KOPT-K1 (cell line): Measurements from ENCODE around the gene FAM229A.

Source experiments
- H3K27ac ChIP-seq: fragments of 200-600 bp; sonication (generic); 2 replicates; pipeline ENCODE4 v1.5.1; 2016; ENCODE audit warnings: antibody characterized with exemption, mild to moderate bottlenecking, low read depth, low read length; ENCODE audit not compliant: poor library complexity, severe bottlenecking
- H3K36me3 ChIP-seq: fragments of 200-600 bp; sonication (generic); 2 replicates; pipeline ENCODE4 v1.5.1; 2017; ENCODE audit warnings: antibody characterized with exemption, mild to moderate bottlenecking, low read length, moderate library complexity; ENCODE audit not compliant: insufficient read depth
- H3K9me3 ChIP-seq: fragments of 200-600 bp; sonication (generic); 2 replicates; pipeline ENCODE4 v1.5.1; 2017; ENCODE audit warnings: antibody characterized with exemption, low read length, mild to moderate bottlenecking; ENCODE audit not compliant: insufficient read depth, poor library complexity, severe bottlenecking

FAM229A gene

GRCh38 chr1:32390904-32391870 lies 28.9 kb upstream of the FAM229A start:
- Histone ChIP-seq H3K27ac (no peak overlapping the region), H3K9me3 (no peaks in the 10 kb centered on the region), H3K36me3 (peaks cover 56% of the 10 kb centered on the region)

DNA sequence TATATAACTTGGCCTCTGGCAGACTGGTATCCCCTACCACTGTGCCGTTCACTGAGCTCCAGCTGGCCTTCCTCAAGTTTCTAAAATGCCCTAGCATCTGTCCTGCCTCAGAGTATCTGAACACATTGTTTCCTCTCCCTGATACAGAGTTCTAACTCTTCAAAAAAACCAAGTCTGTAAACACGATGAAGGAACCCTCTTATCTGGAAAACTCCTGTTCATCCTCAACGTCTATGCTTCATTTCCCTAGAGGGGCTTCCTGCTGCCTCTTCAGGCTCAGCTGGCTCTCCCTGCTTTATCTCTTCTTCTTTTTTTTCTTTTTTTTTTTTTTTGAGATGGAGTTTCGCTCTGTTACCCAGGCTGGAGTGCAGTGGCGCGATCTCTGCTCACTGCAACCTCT lies 26.4 kb upstream of the FAM229A start:
- peaks cover 80% of the 10 kb centered on the region for H3K36me3 ChIP-seq
- H3K27ac ChIP-seq: no peak overlapping the region
- H3K9me3 ChIP-seq: no peaks in the 10 kb centered on the region

DNA sequence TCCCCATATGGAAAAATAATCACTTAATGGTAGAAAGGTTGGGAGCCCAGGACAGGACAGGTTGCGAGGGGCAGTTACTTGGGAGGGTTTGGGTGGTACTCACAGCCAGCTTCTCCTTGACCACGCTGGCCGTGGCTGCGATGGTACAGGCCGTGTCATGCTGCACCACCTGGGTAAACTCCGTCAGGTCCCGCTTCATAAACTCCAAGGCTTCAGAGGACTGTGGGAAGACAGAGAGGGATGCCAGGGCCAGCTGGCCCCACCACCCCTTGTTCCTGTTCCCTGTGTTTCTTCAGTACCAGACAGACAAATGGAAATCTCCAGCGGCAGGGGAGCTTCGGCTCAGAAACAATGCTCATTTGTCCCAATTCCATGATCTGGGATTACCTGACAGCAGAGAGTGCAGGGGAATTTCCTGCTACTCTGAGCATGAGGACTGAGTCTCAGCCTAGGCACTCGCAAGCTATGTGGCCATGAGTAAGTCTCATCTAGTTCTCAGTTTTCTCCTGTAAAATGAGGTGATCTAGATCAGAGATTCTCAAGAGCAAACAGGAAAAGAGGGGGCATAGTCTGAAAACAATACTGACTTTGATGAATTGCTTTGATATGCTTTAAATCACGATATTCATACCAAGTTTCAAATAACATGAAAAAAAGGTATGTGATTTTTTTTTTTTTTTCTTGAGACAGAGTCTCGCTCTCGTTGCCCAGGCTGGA lies 24.5 kb upstream of the FAM229A start:
- Histone ChIP-seq H3K9me3 (no peaks in the 10 kb centered on the region), H3K27ac (no peak overlapping the region), H3K36me3 (peaks cover 89% of the 10 kb centered on the region)

DNA sequence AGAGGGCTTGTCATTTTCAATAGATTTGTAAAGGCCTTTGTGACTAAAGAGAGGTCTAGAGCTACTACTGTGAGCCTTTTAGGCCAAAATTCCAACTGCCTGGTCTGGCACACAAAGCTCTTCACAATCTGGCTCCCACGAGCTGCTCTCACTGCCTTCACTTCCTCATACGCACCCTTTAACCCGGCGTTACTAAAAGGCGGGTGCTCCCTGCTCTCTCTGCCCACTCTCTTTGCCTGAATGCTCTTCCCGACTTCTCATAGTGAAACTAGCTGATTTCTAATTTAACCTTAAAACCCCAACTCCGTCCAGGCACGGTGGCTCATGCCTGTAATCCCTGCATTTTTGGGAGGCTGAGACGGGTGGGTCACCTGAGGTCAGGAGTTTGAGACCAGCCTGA lies 17.8 kb upstream of the FAM229A start:
- H3K27ac ChIP-seq: no peak overlapping the region
- peaks cover 99% of the 10 kb centered on the region for H3K36me3 ChIP-seq
- H3K9me3 ChIP-seq: no peaks in the 10 kb centered on the region

- H3K9me3 ChIP-seq: no peaks in the 10 kb centered on the region
- peaks cover 99% of the 10 kb centered on the region for H3K36me3 ChIP-seq
- no peak overlapping the region for H3K27ac ChIP-seq
Observed at GRCh38 chr1:32377541-32378220, 15.4 kb upstream of the FAM229A start.

- Histone ChIP-seq H3K9me3 (no peaks in the 10 kb centered on the region), H3K36me3 (peaks cover 94% of the 10 kb centered on the region), H3K27ac (no peak overlapping the region)
Observed at GRCh38 chr1:32376199-32376598, 13.9 kb upstream of the FAM229A start.

DNA sequence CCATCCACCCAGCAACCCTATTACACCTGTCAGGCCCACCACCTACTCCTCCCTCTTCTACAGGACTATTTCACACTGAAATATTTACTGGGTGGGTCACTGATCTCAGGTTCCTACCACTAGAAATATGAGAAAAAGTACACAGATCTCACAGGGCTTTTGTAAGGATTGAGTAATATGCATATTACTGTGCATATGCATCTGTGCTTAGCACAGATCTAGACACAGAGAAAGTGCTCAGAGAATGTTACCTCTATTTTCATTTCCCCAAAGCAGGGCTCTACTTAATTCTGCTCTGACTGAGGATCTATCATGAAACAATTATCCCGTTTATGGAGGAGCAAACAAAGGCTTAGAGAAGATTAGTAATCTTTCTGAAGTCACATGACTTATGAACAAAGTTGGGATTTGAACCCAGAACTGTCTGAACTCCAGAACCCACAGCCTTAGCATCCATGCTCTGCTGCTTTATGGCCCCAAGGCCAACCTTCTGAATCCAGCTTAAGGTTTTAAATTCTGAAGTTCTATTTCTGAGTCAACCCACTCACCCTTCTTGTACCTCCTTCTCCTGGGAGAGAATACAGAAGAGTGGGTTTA lies 11.8 kb upstream of the FAM229A start:
- Histone ChIP-seq H3K27ac (no peak overlapping the region), H3K36me3 (peaks cover 79% of the 10 kb centered on the region), H3K9me3 (no peaks in the 10 kb centered on the region)

DNA sequence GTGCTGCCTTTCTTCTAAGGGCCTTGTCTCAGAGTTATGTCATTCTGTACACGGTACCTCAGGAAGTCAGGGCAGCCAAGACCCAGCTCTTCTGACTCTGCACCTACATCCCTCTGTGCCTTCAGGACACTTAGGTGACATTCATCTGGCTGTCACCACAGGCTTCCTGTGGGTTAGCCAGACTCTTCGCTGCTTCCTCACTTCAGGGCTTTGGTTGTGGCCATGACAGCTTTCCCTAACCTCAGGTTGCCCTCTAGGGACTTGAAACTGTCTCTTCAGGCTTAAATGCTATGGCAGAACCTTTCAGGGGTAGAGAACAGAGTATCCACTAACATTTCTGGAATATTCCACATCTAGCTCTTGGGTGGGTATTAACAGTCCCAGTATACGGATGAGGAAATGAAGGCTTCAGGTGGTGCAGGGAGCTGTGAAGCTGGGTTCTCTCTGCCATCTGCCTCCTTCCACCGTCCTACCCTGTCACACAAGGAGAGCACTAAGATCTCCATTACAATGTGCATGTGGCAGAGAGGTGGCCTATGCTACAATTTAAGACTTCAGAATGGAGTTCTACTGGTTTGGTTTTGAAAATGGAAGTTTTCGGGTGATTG lies 10.0 kb upstream of the FAM229A start:
- Histone ChIP-seq H3K27ac (no peak overlapping the region), H3K9me3 (no peaks in the 10 kb centered on the region), H3K36me3 (peaks cover 79% of the 10 kb centered on the region)

- Histone ChIP-seq H3K36me3 (peaks cover 74% of the 10 kb centered on the region), H3K9me3 (no peaks in the 10 kb centered on the region), H3K27ac (no peak overlapping the region)
Observed at GRCh38 chr1:32367912-32368635, 5.8 kb upstream of the FAM229A start.

DNA sequence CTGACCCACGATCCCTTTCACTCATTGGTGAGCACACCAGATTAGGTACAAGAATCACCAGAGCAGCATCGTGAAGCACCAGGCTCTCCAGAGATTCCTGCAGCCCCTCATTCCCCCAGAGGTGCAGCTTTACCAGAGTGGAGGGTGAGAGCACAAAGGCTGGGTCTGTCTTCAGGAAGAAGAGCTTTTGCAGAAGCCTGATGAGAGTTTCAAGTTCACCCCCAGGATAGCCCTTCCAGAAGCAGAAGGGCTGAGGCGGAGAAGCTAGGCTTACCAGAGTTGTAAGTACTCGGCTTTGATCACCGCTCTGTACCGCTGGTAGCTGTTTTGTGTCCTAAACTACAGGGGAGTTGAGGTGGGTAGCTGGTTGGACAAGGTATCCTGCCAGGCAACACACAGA lies 3.2 kb upstream of the FAM229A start:
- Histone ChIP-seq H3K9me3 (no peaks in the 10 kb centered on the region), H3K27ac (no peak overlapping the region), H3K36me3 (peaks cover 70% of the 10 kb centered on the region)

DNA sequence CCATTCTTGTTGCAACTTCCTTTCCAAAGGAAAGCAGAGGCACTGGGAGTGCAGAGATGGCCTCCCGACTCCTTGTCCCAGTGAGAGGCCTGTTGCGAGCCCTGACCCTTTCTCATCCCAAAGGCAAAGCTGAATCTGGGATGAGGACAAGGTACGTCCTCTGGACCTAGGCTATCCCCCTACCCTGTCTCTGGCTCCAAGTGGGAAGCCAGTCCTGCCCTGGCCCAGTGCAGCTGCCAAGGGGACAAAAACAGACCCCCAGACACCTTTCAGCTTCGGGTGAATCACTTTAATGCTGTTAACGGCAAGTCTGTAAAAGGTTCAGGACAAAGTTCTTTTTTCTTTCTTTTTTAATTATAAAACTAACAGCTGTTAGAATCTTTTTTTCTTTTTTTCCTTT lies 2.6 kb upstream of the FAM229A start:
- Histone ChIP-seq H3K36me3 (peaks cover 70% of the 10 kb centered on the region), H3K27ac (no peak overlapping the region), H3K9me3 (no peaks in the 10 kb centered on the region)

- Histone ChIP-seq H3K9me3 (no peaks in the 10 kb centered on the region), H3K27ac (no peak overlapping the region), H3K36me3 (peaks cover 60% of the 10 kb centered on the region)
Observed at GRCh38 chr1:32363713-32364112, 1.4 kb upstream of the FAM229A start.

DNA sequence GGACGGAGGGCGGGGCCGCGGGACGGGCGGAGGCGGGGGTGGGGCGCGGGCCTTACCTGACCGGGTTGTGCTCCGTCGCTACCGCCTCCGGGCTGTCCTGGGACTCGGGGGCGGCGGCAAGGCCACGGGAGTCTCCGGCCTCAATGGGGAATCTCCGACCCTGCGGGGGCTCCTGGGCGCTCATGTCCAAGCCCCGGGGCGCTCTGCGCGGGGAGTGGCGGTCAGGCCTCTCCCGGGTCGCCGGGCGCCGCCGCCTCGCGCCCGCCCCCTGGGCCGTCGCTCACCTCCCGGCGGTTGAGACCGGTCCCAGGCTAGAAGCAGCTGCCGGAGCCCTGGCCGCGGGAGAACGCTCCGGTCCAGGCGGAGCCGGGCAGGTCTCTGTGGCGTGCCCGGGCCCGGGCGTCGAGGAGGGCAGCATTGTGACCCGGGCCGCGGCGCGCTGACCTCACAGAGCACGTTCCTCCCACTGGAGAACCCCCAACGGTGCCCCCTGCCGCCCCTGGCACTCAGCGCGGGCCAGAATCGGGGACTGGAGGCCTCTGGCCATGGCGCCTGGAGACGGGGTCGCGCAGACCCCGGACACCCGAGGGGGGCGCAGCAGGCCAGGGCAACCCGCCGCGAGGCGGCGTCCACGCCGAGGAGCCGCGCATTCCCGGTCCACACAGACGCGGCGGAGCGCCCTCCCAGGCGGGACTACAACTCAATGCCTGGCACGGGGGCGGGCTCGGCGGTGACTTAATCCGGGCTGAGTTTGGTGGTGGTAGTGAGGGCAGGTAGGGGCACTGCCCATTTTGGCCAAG lies 411 bp downstream of the FAM229A start:
- no peak overlapping the region for H3K27ac ChIP-seq
- H3K36me3 ChIP-seq: peaks cover 41% of the 10 kb centered on the region
- H3K9me3 ChIP-seq: no peaks in the 10 kb centered on the region
